Vagina (tissue), 2 donors: ENCODE data around the gene CLP1. TPM values are rescaled to one million over a fixed set of nuclear protein-coding genes. Genes with fewer than 3 reads are reported as not detected.

Experiments
- DNase-seq, 2 donors: peaks; one replicate each; pipeline ENCODE4 v3.0.0-alpha.2; 2017; ENCODE audit errors: extremely low spot score in 2 of 2
- H3K27ac ChIP-seq: fragments of 200-600 bp; sonication (generic); one replicate; pipeline ENCODE4 v1.5.1; 2019
- H3K27me3 ChIP-seq: fragments of 200-600 bp; sonication (generic); one replicate; pipeline ENCODE4 v1.5.1; 2019
- H3K36me3 ChIP-seq, 2 donors: fragments of 200-600 bp; sonication (generic); one replicate each; pipeline ENCODE4 v1.5.1; 2017 to 2019
- H3K4me1 ChIP-seq: fragments of 200-600 bp; sonication (generic); one replicate; pipeline ENCODE4 v1.5.1; 2019
- H3K4me3 ChIP-seq, 2 donors: fragments of 200-600 bp; sonication (generic); 1 replicate in 1 of 2; 2 replicates in 1 of 2; pipeline ENCODE4 v1.5.1; 2016 to 2019
- H3K9me3 ChIP-seq: fragments of 200-600 bp; sonication (generic); one replicate; pipeline ENCODE4 v1.5.1; 2019
- POLR2A ChIP-seq, 2 donors: fragments of 450-650 bp; IDR thresholded peaks; one replicate each; pipeline ENCODE4 v1.6.1; 2017; ENCODE audit warnings: antibody characterized with exemption in 2 of 2, mild to moderate bottlenecking in 2 of 2, moderate library complexity in 2 of 2
- POLR2AphosphoS5 ChIP-seq, 2 donors: sonication (generic); formaldehyde crosslinking; IDR thresholded peaks; one replicate each; pipeline ENCODE4 v1.9.0; 2017; ENCODE audit warnings: antibody characterized with exemption in 2 of 2, mild to moderate bottlenecking in 2 of 2, low read depth in 1 of 2; ENCODE audit not compliant: insufficient read depth in 1 of 2
- intact Hi-C: fragments of 100-400 bp; cut with DNase I; formaldehyde crosslinking; loops from one replicate; pipeline ENCODE4 v1.15.1; 2023
- total RNA-seq: library from RNA; depleted of rRNA; stranded (reverse); fragments of >200 nt; gene quantifications from one replicate; pipeline ENCODE4 v1.2.3, GENCODE V29; 2016
- TF ChIP-seq, protein P1 (sequence below), 3 experiments: fragments of 450-650 bp in 2 of 3; fragments of 200-600 bp in 1 of 3; sonication (generic) in 1 of 3; IDR thresholded peaks; one replicate each; pipeline ENCODE4 v1.5.1; 2017 to 2019; ENCODE audit warnings: antibody characterized with exemption in 3 of 3, mild to moderate bottlenecking in 2 of 3, moderate library complexity in 2 of 3

Gene CLP1
- total RNA-seq, 1 donor from 2014 or later = 10.8 TPM

DNA sequence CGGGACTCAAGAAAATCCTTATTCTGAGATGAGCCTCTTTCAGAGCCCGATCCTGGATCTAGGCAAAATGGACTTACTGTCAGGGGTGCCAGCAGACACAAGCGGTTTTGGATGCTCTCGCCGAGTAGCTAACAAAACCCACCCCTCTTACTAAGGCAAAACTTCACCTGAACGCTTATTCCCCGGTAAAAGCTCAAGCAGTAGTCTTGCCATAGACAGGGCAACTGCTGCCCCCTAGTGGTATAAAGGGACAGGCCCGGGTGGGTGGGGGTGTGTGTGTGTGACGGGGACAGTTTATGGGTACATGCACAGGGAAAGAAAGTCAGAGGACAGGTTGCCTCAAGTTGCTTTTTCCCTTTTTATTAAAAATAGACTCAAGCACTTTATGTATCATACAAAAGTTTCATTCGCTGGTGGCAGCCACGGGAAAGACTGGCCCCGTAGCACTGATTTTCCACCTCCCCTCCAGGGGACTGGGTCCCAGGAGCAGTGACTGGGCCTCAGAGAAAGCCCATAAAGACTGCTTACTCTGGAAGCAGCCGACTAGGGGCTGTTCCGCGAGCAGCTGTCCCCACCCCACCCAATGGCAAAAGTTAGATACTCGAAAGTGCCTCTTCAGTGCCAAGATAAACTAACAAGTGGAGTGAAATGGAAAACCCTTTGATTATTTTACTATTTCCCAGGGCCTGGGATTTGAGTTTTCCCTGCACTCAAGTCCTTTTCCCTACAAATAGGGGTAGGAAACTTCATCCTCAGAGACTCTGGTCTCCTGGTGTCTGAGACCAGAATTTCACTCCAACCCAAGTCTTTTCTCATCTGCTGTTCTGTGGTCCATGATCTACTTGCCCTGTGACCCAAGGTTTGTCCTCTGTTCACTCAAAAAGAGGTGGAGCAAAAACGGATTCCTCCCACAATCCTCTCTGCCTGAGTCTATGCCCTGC is 12.5 kb upstream of the CLP1 start:
- Histone ChIP-seq H3K27me3 (no peaks in the 10 kb centered on the region), H3K4me1 (peaks cover 72% of the 10 kb centered on the region), H3K36me3 (no peaks in the 10 kb centered on the region), H3K4me3 (no peak overlapping the region), H3K27ac (peak overlapping the region; percentile 75), H3K9me3 (no peaks in the 10 kb centered on the region)
- DNase-seq = no peak
- TF ChIP-seq, protein P1, sequence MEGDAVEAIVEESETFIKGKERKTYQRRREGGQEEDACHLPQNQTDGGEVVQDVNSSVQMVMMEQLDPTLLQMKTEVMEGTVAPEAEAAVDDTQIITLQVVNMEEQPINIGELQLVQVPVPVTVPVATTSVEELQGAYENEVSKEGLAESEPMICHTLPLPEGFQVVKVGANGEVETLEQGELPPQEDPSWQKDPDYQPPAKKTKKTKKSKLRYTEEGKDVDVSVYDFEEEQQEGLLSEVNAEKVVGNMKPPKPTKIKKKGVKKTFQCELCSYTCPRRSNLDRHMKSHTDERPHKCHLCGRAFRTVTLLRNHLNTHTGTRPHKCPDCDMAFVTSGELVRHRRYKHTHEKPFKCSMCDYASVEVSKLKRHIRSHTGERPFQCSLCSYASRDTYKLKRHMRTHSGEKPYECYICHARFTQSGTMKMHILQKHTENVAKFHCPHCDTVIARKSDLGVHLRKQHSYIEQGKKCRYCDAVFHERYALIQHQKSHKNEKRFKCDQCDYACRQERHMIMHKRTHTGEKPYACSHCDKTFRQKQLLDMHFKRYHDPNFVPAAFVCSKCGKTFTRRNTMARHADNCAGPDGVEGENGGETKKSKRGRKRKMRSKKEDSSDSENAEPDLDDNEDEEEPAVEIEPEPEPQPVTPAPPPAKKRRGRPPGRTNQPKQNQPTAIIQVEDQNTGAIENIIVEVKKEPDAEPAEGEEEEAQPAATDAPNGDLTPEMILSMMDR (IDR thresholded peaks at IDR 0.05) = peak; percentile 57 to 83 (median 65)
- TF ChIP-seq POLR2A (IDR thresholded peaks at IDR 0.05) (no peak), POLR2AphosphoS5 (IDR thresholded peaks at IDR 0.05; ENCODE audit: insufficient read depth in 1 of 2, low read depth in 1 of 2) (peak in 1 of 2 donors; percentile 13)
- intact Hi-C loops = loop anchor here (2.0 to 10.0 kb wide), 4 partner anchors 50 to 320 kb away; partner anchors contain the start of genes TNKS1BP1 and UBE2L6

DNA sequence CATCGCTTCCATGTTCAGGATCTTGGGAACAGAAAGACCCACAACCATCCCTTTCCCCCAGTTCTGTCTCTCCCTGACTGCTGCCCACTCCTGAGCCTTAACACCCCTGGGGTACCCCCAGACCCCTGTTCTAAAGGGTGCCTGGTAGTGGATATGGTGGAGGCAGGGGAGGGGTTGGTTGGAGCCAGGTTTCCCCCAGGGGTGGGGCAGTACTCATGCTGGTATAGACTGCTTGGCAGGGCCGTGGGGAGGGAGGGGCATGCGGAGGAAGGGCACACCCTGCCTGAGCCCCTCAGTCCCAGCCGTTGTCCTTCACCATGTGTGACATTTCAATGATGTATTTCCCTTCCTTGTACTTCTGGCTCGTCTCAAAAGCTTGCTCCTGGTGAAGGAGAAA is 11.9 kb upstream of the CLP1 start:
- peak overlapping the region; percentile 75 for H3K27ac ChIP-seq
- H3K4me3 ChIP-seq = no peak overlapping the region
- TF ChIP-seq, protein P1 (IDR thresholded peaks at IDR 0.05) = no peak
- TF ChIP-seq POLR2A (IDR thresholded peaks at IDR 0.05) (no peak), POLR2AphosphoS5 (IDR thresholded peaks at IDR 0.05; ENCODE audit: insufficient read depth in 1 of 2, low read depth in 1 of 2) (no peak)
- no peaks in the 10 kb centered on the region for H3K27me3 ChIP-seq
- H3K4me1 ChIP-seq = peaks cover 69% of the 10 kb centered on the region
- intact Hi-C loops = loop anchor here (2.0 to 10.0 kb wide), 4 partner anchors 51 to 321 kb away; partner anchors contain the start of genes TNKS1BP1 and UBE2L6
- no peak for DNase-seq
- H3K9me3 ChIP-seq = no peaks in the 10 kb centered on the region
- H3K36me3 ChIP-seq = no peaks in the 10 kb centered on the region

DNA sequence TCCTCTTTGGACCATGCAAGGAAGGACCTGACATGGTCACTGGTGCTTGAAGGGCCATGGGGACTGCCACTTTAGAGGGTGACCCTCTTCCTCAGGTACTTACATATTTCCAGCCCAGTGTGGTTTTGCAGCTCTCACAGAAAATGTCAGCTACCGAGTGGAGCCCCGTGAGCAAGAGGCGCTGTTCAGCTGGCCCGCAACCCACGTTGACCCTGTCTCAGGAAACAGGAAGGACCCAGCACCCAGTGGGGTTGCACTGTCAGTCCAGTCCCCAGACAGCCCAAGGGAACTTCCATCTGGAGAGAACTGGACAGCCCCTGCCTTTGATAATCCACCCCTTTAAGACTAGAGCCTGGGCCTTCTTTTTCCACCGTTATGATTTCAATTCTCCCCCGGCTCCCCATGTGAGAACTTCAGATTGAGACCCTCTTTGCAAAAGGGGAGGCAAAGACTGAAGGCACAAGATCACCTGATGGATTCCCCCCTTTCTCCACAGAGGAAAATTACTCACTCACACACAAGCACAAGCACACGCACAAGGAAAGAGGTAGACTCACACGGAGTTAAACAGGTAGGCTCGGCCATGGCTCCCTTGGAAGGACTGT is 11.3 kb upstream of the CLP1 start:
- intact Hi-C loops = loop anchor here (10.0 kb wide), 2 partner anchors 191 to 321 kb away; partner anchors contain the start of gene TNKS1BP1
- no peaks in the 10 kb centered on the region for H3K9me3 ChIP-seq
- no peak for TF ChIP-seq POLR2AphosphoS5 (IDR thresholded peaks at IDR 0.05; ENCODE audit: insufficient read depth in 1 of 2, low read depth in 1 of 2)
- TF ChIP-seq POLR2A (IDR thresholded peaks at IDR 0.05) = no peak
- TF ChIP-seq, protein P1 (IDR thresholded peaks at IDR 0.05) = no peak
- H3K27ac ChIP-seq = peak overlapping the region; percentile 75
- H3K27me3 ChIP-seq = no peaks in the 10 kb centered on the region
- H3K36me3 ChIP-seq = no peaks in the 10 kb centered on the region
- H3K4me3 ChIP-seq = no peak overlapping the region
- peaks cover 63% of the 10 kb centered on the region for H3K4me1 ChIP-seq
- DNase-seq = no peak

- TF ChIP-seq, protein P1 (IDR thresholded peaks at IDR 0.05) = no peak
- TF ChIP-seq POLR2A (IDR thresholded peaks at IDR 0.05) (no peak), POLR2AphosphoS5 (IDR thresholded peaks at IDR 0.05; ENCODE audit: insufficient read depth in 1 of 2, low read depth in 1 of 2) (peak in 1 of 2 donors; percentile 23)
- intact Hi-C loops = loop anchor here (10.0 kb wide), 2 partner anchors 192 to 322 kb away; partner anchors contain the start of gene TNKS1BP1
- peaks cover 61% of the 10 kb centered on the region for H3K4me1 ChIP-seq
- no peak for DNase-seq
- H3K9me3 ChIP-seq = no peaks in the 10 kb centered on the region
- no peaks in the 10 kb centered on the region for H3K36me3 ChIP-seq
- peak overlapping the region in 1 of 2 donors; percentile 23 for H3K4me3 ChIP-seq
- H3K27me3 ChIP-seq = no peaks in the 10 kb centered on the region
- peak overlapping the region; percentile 75 for H3K27ac ChIP-seq
These were observed 10.7 kb upstream of the CLP1 start for GRCh38 chr11:57646799-57647303.
